RCC 7860 (cell line): ENCODE measurements around the gene SLC18A2.
A peak's percentile ranks its signal among the peaks of the same experiment; 100 is the strongest.
"Not testable (repeated sequence)": the region's sequence is repeated elsewhere in the genome, so short reads cannot be mapped to it uniquely, and the experiment has no call there.

Experiments used
- DNase-seq: peaks from one replicate; pipeline ENCODE4 v3.0.0-alpha.2; 2015; ENCODE audit warnings: low spot score
- FAIRE-seq: peaks from 2 replicates; lab custom pipeline; 2012; peaks lifted over from hg19 to GRCh38; lab: Jason Lieb, UNC

Gene SLC18A2

GRCh38 chr10:117262291-117262902 is 21.5 kb downstream of the SLC18A2 start:
- DNase-seq (no peak), FAIRE-seq (no peak)

GRCh38 chr10:117262903-117263293 is 22.0 kb downstream of the SLC18A2 start:
- DNase-seq (no peak), FAIRE-seq (no peak)

DNA sequence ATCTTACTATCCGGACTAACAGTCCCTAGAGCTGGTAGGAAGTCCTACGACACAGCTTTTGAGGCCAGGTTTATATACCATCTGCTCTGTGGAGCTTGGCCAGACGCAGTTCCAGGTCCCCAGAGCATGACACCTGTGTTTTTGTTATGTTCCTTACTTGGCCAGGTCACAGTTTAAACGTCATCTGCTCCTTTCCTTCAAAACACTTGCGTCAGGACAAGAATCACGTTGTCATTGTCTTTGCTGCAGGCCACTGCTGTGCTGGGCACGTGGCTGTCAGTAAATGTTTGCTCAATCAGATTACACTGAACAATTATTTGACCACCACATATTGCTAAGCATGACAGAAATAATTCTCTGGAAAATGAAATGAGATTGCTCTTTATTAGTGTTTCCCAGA is 23.9 kb downstream of the SLC18A2 start:
- FAIRE-seq = no peak
- no peak for DNase-seq

GRCh38 chr10:117266400-117266799 is 25.5 kb downstream of the SLC18A2 start:
- DNase-seq (no peak), FAIRE-seq (no peak)

- no peak for DNase-seq
- FAIRE-seq = no peak
These were observed 25.9 kb downstream of the SLC18A2 start for GRCh38 chr10:117266812-117267211.

DNA sequence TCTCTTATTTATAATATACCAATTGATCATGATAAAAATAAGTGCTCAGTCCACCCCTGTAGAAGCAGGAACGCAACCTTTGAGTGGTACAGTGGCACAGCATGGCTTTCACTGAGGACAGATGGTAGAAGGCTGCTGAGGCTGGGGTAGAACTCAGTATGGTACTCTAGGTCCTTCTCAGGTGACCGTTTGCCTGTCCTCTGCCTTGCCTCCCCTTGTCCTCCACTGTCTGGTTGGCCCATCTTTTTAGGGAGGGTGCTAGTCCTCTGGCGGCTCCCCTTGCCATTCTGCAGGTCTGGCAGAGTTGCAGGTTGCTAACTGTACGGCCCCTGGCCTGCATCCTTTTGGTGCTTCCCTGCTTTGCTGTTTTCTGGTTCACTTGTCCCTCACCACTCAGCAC is 27.3 kb downstream of the SLC18A2 start:
- FAIRE-seq (no peak), DNase-seq (no peak)

DNA sequence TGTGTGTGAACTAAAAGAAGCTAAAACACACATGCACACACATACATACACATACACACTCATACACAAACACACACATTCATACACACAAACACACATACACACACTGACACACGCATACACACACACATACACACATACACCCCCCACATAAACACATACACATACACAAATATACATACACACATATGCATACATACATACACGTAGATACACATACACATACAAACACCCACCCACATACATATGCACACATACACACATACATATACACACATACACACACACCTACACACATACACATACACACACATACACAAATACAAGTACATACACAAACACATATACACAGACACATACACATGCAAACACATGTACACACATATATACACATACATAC is 28.0 kb downstream of the SLC18A2 start:
- no peak for DNase-seq
- FAIRE-seq = no peak

- peak; percentile 28 for DNase-seq
- no peak for FAIRE-seq
These were observed 30.5 kb downstream of the SLC18A2 start for GRCh38 chr10:117271427-117271826.

DNA sequence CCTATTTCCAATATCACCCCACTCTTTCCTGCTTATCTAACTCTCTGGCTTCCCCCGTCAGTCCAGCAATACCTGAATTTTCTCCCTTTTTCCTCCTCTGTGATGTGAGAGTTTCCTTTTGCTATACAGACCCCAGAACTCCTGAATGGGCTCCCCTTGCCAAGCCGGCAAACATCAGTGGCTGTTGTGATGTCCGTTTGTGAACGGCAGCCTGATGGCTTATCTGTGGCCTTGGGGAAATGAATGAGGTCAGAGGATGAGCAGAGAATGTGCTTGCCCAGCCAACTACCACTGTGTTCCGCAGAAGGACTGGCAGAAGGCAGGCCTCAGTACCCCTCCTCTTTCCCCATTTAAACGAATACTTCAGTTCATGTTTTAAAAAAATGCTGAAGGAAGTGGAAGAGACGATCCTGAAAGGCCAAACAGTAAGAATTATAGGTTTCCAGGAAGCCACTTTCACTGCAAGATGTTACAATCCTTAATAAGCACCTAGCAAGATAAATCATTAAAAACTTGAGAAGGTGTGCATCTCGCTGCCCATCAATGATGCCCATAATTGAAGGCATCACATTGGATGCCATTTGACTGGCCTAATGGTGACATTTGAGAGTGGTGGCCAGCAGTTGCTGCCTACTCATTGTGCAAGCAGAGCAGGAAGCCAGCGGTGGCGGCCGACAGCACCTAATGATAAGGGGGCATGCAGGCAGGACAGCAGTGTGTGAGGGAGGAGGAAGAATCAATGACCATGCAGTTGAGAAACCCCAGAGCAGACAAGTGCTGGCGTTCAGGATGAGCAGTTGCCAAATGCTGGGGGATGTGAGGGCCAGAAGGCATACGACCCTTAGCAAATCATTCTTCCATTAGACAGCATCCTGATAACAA is 31.5 kb downstream of the SLC18A2 start:
- no peak for DNase-seq
- no peak for FAIRE-seq

DNA sequence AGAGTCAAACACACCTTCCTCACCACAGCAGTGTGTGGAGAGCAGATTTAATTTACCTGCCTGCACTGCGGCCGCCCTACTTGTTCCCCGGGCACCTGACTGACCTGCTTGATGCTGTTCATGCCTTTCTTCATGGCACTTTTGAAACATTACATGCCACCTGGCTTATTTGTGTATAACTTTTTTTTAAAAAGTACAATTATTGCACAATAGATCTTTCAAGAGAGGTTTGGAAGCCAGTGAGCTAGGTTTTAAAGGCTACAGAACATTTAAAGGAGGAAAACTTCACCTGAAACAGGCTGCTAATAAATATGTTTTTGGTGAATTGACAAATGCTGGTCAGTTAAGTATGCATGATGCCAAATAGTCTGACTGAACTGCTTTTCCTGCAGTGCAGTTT is 33.1 kb downstream of the SLC18A2 start:
- FAIRE-seq (no peak), DNase-seq (no peak)

DNA sequence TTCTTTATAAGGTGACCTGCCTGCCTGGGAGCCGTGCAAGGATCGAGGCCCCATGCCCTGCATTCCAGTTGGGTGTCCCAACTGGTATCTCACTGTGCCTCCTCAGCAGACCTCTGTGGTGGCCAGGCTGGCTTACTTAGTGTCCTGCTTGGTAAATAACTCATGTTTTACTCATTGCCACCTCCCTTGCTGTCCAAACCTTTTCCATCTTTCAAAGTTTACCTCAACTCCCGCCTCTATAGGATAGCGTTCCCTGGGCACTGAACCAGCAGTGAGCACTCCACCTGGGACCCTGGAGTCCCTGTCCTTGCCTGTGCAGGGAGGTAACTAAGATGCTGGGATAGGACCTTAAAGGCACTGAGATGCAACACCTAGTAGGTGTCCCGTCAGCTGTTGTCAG is 33.6 kb downstream of the SLC18A2 start:
- DNase-seq (no peak), FAIRE-seq (no peak)

DNA sequence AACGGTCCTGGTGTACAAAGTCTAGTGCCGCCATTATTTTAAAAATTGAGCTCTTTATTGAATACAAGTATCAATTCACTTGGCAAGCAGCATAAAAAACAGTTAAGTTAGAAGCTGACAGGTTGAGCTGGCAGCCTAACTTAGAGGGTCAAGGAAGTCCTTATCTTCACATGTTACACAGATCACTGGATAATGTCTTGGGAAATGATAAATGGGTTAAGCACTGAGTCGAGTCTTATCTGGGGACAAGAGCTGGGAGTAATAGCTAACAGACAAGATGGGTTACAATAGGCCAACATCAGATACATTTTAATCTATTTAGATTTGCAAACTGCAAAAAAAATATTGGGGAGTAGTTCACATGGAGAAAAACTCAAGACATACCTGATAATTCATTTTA is 34.2 kb downstream of the SLC18A2 start:
- no peak for FAIRE-seq
- DNase-seq = no peak

- FAIRE-seq (no peak), DNase-seq (no peak)
These were observed 36.8 kb downstream of the SLC18A2 start for GRCh38 chr10:117277675-117278074.

- no peak for FAIRE-seq
- DNase-seq = no peak
These were observed 44.0 kb downstream of the SLC18A2 start for GRCh38 chr10:117284716-117285494.

DNA sequence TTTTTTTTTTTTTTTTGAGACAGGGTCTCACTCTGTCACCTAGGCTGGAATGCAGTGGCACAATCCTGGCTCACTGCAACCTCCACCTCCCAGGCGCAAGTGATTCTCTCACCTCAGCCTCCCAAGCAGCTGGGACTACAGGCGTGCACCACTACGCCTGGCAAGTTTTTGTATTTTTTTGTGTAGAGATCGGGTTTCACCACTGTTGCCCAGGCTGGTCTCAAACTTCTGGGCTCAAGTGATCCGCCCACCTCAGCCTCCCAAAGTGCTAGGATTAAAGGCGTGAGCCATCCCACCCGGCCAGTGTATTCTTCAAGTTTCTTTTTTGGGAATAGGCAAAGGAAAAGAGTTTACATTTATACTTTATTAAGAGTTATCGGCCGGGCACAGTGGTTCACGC is 50.0 kb downstream of the SLC18A2 start:
- not testable (repeated sequence) for FAIRE-seq, DNase-seq

DNA sequence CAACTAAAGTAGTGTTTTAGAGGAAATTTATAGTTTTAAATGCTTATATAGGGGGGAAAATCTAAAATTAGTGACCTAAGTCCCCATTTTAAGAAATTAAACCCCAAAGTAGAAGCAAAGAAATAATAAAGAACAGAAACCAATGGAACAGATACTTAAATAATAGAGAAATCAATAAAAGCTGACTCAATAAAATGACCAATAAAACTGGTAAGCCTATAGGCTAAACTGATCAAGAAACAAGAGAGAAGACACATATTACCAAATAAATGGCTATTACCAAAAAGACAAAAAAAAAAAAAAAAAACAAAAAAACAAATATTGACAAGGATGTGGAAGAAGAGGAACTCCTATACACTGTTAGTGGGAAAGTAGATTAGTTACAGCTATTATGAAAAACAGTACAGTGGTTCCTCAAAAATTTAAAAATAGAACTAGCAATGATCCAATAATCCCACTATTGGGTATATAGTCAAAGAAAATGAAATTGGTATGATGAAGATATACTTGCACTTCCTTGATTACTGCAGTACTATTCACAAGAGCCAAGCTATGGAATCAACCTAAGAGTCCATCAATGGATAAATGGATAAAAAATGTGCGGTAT is 53.2 kb downstream of the SLC18A2 start:
- DNase-seq (no peak), FAIRE-seq (no peak)

DNA sequence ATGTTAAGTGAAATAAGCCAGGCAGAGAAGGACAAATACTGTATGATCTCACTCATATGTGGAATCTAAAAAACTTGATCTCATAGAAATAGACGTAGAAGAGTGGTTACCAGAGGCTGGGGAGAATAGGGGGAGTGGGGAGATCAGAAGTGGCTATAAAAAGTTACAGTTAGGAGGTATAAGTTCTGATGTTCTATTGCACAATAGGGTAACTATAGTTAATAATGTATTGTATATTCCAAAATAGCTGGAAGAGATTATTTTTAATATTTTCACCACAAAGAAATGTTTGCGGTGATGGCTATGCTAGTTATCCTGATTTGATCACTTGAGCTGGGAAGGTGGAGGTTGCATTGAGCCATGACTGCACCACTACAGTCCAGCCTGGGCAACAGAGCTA is 53.8 kb downstream of the SLC18A2 start:
- no peak for FAIRE-seq
- DNase-seq = no peak

DNA sequence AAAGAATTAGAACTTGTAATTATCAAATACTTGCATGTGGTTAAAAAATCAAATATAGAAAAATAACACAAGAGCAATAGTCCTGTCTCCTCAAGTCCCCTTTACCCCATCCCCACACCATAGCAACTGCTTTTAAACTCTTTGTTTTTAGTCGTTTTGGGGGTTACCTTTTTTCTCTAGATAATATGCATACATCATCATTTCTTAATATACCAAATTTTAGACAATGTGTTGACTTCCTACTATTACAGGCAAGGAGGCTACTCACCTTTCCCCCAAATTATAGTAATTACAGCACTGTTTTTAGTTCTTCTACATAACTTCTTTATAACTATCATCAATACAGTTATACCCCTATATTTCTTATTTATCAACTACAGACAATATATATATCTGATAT is 57.3 kb downstream of the SLC18A2 start:
- FAIRE-seq (no peak), DNase-seq (no peak)

GRCh38 chr10:117299435-117299834 is 58.5 kb downstream of the SLC18A2 start:
- DNase-seq (no peak), FAIRE-seq (no peak)

- no peak for FAIRE-seq
- DNase-seq = no peak
These were observed 59.8 kb downstream of the SLC18A2 start for GRCh38 chr10:117300671-117301070.

DNA sequence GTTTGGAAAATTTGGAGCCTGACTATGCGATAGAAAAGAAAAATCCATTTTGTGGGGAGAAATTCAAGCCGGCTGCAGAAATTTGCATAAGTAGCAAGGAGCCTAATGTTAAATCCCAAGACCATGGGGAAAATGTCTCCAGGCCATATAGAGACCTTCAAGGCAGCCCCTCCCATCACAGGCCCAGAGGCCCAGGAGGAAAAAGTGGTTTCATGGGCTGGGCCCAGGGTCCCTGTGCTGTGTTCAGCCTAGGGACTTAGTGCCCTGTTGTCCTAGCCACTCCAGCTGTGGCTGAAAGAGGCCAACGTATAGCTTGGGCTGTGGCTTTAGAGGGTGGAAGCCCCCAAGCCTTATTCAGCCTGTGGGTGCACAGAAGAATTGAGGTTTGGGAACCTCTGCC is 62.5 kb downstream of the SLC18A2 start:
- not testable (repeated sequence) for FAIRE-seq, DNase-seq
